A549 (cell line): ENCODE measurements around the gene SAMD15. TPM values are rescaled to one million over a fixed set of nuclear protein-coding genes. Genes with fewer than 3 reads are reported as not detected.
A peak's percentile ranks its signal among the peaks of the same experiment; 100 is the strongest.

ENCODE experiments used
- ATAC-seq, 2 experiments: fragments of 200-7000 bp in 1 of 2; fragments of >200 bp in 1 of 2; cut with Nextera tagmentation in 1 of 2; cut with Tn5 transposase in 1 of 2; 3 replicates each; pipeline versions ENCODE4 v1.8.0 to v1.9.1; 2018 to 2020; ENCODE audit warnings: mild to moderate bottlenecking in 1 of 2, moderate library complexity in 1 of 2
- CTCF ChIA-PET: fragments of 300-600 bp; sonication (Branson Sonifier 250); formaldehyde crosslinking; extraction: SDS; loops from one replicate; lab custom pipeline; 2021; ENCODE audit warnings: antibody characterized with exemption, inconsistent platforms; lab: Yijun Ruan, JAX
- POLR2A ChIA-PET: fragments of 350-600 bp; formaldehyde crosslinking; extraction: SDS; loops from one replicate; lab custom pipeline; 2021; ENCODE audit warnings: antibody characterized with exemption, inconsistent platforms; lab: Yijun Ruan, JAX
- DNase-seq, 2 experiments: peaks; one replicate each; pipeline versions ENCODE4 v3.0.0 to v3.0.0-alpha.2; 2011 to 2016; ENCODE audit warnings: low read depth in 1 of 2, low spot score in 1 of 2
- FAIRE-seq: peaks from 2 replicates; lab custom pipeline; 2011; peaks lifted over from hg19 to GRCh38; lab: Jason Lieb, UNC
- H3K27ac ChIP-seq, 2 experiments: fragments of >200 bp; sonication (Bioruptor Twin); formaldehyde crosslinking; 3 replicates each; pipeline ENCODE4 v1.5.1; 2016 to 2017
- H3K4me1 ChIP-seq: fragments of >200 bp; sonication (Bioruptor Twin); formaldehyde crosslinking; 3 replicates; pipeline ENCODE4 v1.6.1; 2016
- H3K4me2 ChIP-seq: fragments of >200 bp; sonication (Bioruptor Twin); formaldehyde crosslinking; 3 replicates; pipeline ENCODE4 v1.6.1; 2016
- H3K4me3 ChIP-seq: fragments of >200 bp; sonication (Bioruptor Twin); formaldehyde crosslinking; 3 replicates; pipeline ENCODE4 v1.5.1; 2016
- H3K9me3 ChIP-seq: fragments of >200 bp; sonication (Bioruptor Twin); formaldehyde crosslinking; 3 replicates; pipeline ENCODE4 v1.6.1; 2016
- CHD4 ChIP-seq: fragments of 200-600 bp; sonication (generic); IDR thresholded peaks from 2 replicates; pipeline ENCODE4 v1.6.1; 2016; ENCODE audit warnings: antibody characterized with exemption, mild to moderate bottlenecking, borderline replicate concordance
- E2F6 ChIP-seq: IDR thresholded peaks from 2 replicates; pipeline ENCODE4 v1.6.1; 2012; ENCODE audit warnings: low read depth, borderline replicate concordance
- FOSB ChIP-seq: fragments of 250-450 bp; sonication (Bioruptor Pico); IDR thresholded peaks from 2 replicates; pipeline ENCODE4 v1.5.0; 2020; ENCODE audit warnings: mild to moderate bottlenecking, moderate library complexity
- HDAC2 ChIP-seq: fragments of 200-600 bp; sonication (generic); IDR thresholded peaks from 2 replicates; pipeline ENCODE4 v1.6.1; 2016
- HOXB13 ChIP-seq: fragments of 250-450 bp; sonication (Bioruptor Pico); IDR thresholded peaks from 2 replicates; pipeline ENCODE4 v1.5.0; 2020; ENCODE audit warnings: low read depth, mild to moderate bottlenecking, moderate library complexity
- JUN ChIP-seq, 2 experiments: fragments of >200 bp; sonication (Bioruptor Twin); formaldehyde crosslinking; IDR thresholded peaks; 2 replicates in 1 of 2; 3 replicates in 1 of 2; pipeline ENCODE4 v1.6.1; 2016 to 2017
- MAZ ChIP-seq: fragments of 150-350 bp; IDR thresholded peaks from 2 replicates; pipeline ENCODE4 v1.6.1; 2014; ENCODE audit warnings: antibody characterized with exemption, low read depth, low read length, borderline replicate concordance
- NPAS2 ChIP-seq: fragments of 250-450 bp; sonication (Bioruptor Pico); IDR thresholded peaks from 2 replicates; pipeline ENCODE4 v1.8.0; 2022; ENCODE audit warnings: mild to moderate bottlenecking, moderate library complexity, borderline replicate concordance
- PBX3 ChIP-seq: IDR thresholded peaks from 2 replicates; pipeline ENCODE4 v1.6.1; 2012
- PHF8 ChIP-seq: fragments of 200-600 bp; sonication (generic); IDR thresholded peaks from 2 replicates; pipeline ENCODE4 v1.6.1; 2016; ENCODE audit warnings: low read depth, mild to moderate bottlenecking, antibody characterized with exemption, moderate library complexity, borderline replicate concordance
- POLR2A ChIP-seq: IDR thresholded peaks from 2 replicates; pipeline ENCODE4 v1.6.1; 2012; ENCODE audit warnings: mild to moderate bottlenecking, low read length
- POLR2AphosphoS2 ChIP-seq: conservative IDR thresholded peaks from 2 replicates; pipeline ENCODE4 v1.6.1; 2012; ENCODE audit warnings: low read length, improper control_type of control experiment, inconsistent platforms
- TFCP2L1 ChIP-seq: fragments of 250-450 bp; sonication (Bioruptor Pico); IDR thresholded peaks from 2 replicates; pipeline ENCODE4 v1.5.0; 2021; ENCODE audit warnings: mild to moderate bottlenecking
- USF2 ChIP-seq: fragments of 450-650 bp; IDR thresholded peaks from 2 replicates; pipeline ENCODE4 v1.6.1; 2014; ENCODE audit warnings: antibody characterized with exemption
- ZC3H11A ChIP-seq: fragments of 450-650 bp; IDR thresholded peaks from 2 replicates; pipeline ENCODE4 v1.6.1; 2014; ENCODE audit warnings: antibody characterized with exemption, mild to moderate bottlenecking
- WGBS: methylation state at CpG from one replicate; pipeline ENCODE4 v1.1.6; 2017; ENCODE audit errors: missing lambda C conversion rate; 5-methylcytosine and 5-hydroxymethylcytosine counted together
- polyA plus RNA-seq, 4 experiments: library from polyadenylated mRNA; depleted of rRNA in 3 of 4; stranded (reverse); fragments of >200 nt; fragmentation: RNase III in 1 of 4; extraction: RNeasy Plus Mini Kit Qiagen cat#74134 plus additional on column Dnase treatment in 1 of 4; gene quantifications; 2 replicates in 3 of 4; 3 replicates in 1 of 4; pipeline ENCODE4 v1.2.3, GENCODE V29; 2011 to 2017
- TF ChIP-seq, protein P1 (sequence below): fragments of 200-600 bp; sonication (generic); IDR thresholded peaks from 2 replicates; pipeline ENCODE4 v1.6.1; 2016; ENCODE audit warnings: antibody characterized with exemption, mild to moderate bottlenecking, moderate library complexity
- TF ChIP-seq, protein P2 (sequence below): IDR thresholded peaks from 2 replicates; pipeline ENCODE4 v1.6.1; 2012
- TF ChIP-seq, protein P3 (sequence below): fragments of 150-350 bp; IDR thresholded peaks from 2 replicates; pipeline ENCODE4 v1.6.1; 2014; ENCODE audit warnings: low read depth, mild to moderate bottlenecking, low read length
- TF ChIP-seq, protein P4 (sequence below): fragments of >200 bp; sonication (Bioruptor Twin); formaldehyde crosslinking; IDR thresholded peaks from 2 replicates; pipeline ENCODE4 v1.6.1; 2016

The SAMD15 gene
- polyA plus RNA-seq, 2 of the 4 experiments (the other 2 are of a cell fraction): 2.0 to 2.1 TPM

- TF ChIP-seq, protein P1, sequence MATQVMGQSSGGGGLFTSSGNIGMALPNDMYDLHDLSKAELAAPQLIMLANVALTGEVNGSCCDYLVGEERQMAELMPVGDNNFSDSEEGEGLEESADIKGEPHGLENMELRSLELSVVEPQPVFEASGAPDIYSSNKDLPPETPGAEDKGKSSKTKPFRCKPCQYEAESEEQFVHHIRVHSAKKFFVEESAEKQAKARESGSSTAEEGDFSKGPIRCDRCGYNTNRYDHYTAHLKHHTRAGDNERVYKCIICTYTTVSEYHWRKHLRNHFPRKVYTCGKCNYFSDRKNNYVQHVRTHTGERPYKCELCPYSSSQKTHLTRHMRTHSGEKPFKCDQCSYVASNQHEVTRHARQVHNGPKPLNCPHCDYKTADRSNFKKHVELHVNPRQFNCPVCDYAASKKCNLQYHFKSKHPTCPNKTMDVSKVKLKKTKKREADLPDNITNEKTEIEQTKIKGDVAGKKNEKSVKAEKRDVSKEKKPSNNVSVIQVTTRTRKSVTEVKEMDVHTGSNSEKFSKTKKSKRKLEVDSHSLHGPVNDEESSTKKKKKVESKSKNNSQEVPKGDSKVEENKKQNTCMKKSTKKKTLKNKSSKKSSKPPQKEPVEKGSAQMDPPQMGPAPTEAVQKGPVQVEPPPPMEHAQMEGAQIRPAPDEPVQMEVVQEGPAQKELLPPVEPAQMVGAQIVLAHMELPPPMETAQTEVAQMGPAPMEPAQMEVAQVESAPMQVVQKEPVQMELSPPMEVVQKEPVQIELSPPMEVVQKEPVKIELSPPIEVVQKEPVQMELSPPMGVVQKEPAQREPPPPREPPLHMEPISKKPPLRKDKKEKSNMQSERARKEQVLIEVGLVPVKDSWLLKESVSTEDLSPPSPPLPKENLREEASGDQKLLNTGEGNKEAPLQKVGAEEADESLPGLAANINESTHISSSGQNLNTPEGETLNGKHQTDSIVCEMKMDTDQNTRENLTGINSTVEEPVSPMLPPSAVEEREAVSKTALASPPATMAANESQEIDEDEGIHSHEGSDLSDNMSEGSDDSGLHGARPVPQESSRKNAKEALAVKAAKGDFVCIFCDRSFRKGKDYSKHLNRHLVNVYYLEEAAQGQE: no peak
- no peak for TF ChIP-seq USF2
- TF ChIP-seq POLR2AphosphoS2: no peak
- TF ChIP-seq NPAS2: no peak
- TF ChIP-seq ZC3H11A: no peak
- TF ChIP-seq CHD4: no peak
- TF ChIP-seq, protein P2, sequence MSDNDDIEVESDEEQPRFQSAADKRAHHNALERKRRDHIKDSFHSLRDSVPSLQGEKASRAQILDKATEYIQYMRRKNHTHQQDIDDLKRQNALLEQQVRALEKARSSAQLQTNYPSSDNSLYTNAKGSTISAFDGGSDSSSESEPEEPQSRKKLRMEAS: no peak
These were observed 1.8 kb upstream of the SAMD15 start (continued) for GRCh38 chr14:77375164-77375950.

DNA sequence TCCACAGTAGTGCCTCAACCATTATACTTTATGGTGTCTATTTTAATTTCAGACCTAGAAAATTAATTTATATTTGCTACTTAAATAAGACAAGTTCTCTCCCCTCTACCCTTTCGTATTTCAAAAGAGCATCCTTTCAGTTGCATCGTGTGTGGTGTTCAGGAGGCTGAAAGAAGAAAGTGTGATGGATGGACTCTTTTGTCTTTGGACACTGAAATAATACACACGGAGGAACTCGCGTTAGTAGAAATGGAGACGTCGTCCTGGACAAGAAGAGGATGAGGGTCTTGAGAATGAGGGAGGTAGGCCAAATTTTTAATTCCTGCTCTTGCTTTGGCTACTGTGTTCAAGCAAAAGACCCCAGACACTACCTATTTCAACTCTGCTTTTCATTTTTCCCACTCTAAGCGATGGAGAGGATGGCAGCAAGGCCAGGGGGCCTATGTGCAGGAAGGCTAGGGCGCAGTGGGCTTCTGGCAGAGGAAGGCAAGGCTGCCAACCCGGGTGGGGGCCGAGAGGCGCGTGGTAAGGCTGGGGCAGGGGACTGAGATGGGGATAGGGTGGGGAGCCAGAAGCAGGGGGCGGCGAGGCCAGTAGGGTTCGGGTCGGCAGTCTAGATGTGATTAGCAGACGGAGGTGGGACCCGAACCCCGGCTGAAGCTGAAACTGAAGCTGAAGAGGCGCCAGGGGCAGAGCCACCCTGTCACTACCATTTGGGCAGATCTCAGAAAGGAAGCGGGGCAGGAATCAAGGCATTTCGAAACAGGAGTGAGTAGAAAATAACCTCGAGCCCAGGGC lies 1.0 kb upstream of the SAMD15 start:
- ATAC-seq (peak; percentile 36 to 42), DNase-seq (peak; percentile 15 to 29), FAIRE-seq (no peak)
- peak overlapping the region; percentile 91 to 92 for H3K27ac ChIP-seq
- no peaks in the 10 kb centered on the region for H3K9me3 ChIP-seq
- WGBS: 30% methylated on average over 22 of the region's 24 CpGs
- ChIA-PET CTCF (interaction anchor here (0.6 to 1.7 kb wide), 7 partner anchors 20 to 90 kb away, joined by 3 to 8 read pairs (median 3); no protein-coding TSS in a partner anchor), POLR2A (interaction anchor here (0.5 to 1.9 kb wide), 3 partner anchors 11 to 81 kb away, joined by 4 to 24 read pairs (median 4); partner anchors contain the start of genes GSTZ1 and POMT2)
- TF ChIP-seq HOXB13 (CRISPR knock-in tag) (no peak), E2F6 (no peak), MAZ (no peak), FOSB (CRISPR knock-in tag) (no peak), PHF8 (no peak), PBX3 (no peak), TFCP2L1 (no peak), POLR2A (no peak), ZC3H11A (no peak), NPAS2 (no peak), JUN (IDR thresholded peaks at IDR 0.05) (no peak), HDAC2 (no peak)
- TF ChIP-seq, protein P3, sequence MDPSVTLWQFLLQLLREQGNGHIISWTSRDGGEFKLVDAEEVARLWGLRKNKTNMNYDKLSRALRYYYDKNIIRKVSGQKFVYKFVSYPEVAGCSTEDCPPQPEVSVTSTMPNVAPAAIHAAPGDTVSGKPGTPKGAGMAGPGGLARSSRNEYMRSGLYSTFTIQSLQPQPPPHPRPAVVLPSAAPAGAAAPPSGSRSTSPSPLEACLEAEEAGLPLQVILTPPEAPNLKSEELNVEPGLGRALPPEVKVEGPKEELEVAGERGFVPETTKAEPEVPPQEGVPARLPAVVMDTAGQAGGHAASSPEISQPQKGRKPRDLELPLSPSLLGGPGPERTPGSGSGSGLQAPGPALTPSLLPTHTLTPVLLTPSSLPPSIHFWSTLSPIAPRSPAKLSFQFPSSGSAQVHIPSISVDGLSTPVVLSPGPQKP: no peak
- TF ChIP-seq, protein P4, sequence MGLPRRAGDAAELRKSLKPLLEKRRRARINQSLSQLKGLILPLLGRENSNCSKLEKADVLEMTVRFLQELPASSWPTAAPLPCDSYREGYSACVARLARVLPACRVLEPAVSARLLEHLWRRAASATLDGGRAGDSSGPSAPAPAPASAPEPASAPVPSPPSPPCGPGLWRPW: no peak
- H3K4me3 ChIP-seq: peak overlapping the region; percentile 91
- H3K4me2 ChIP-seq: peak overlapping the region; percentile 87
- peaks cover 13% of the 10 kb centered on the region; the same call in 2 of the 3 replicates for H3K4me1 ChIP-seq
